Prostate gland (tissue), 2 donors: ENCODE measurements around the gene BTC. TPM values are rescaled to one million over a fixed set of nuclear protein-coding genes. Genes with fewer than 3 reads are reported as not detected.

Experiments
- DNase-seq: peaks from one replicate; pipeline ENCODE4 v3.0.0-alpha.2; 2019; ENCODE audit warnings: low spot score
- H3K27ac ChIP-seq, 2 donors: fragments of 200-600 bp; sonication (generic); 2 replicates each; pipeline ENCODE4 v1.5.1; 2017 to 2019
- H3K27me3 ChIP-seq: fragments of 200-600 bp; sonication (generic); replicated peaks from 2 replicates; pipeline ENCODE4 v1.5.1; 2019; ENCODE audit not compliant: insufficient read depth
- H3K36me3 ChIP-seq, 2 donors: fragments of 200-600 bp; sonication (generic); 1 replicate in 1 of 2; 2 replicates in 1 of 2; pipeline versions ENCODE4 v1.5.1 to v1.8.1; 2017 to 2019
- H3K4me1 ChIP-seq: fragments of 200-600 bp; sonication (generic); replicated peaks from 2 replicates; pipeline ENCODE4 v1.5.1; 2019
- H3K4me3 ChIP-seq, 2 donors: fragments of 200-600 bp; sonication (generic); 2 replicates each; pipeline ENCODE4 v1.5.1; 2017 to 2019
- H3K9me3 ChIP-seq: fragments of 200-600 bp; sonication (generic); 2 replicates; pipeline ENCODE4 v1.5.1; 2017
- POLR2A ChIP-seq: fragments of 450-650 bp; IDR thresholded peaks from one replicate; pipeline ENCODE4 v1.6.1; 2016; ENCODE audit warnings: antibody characterized with exemption, mild to moderate bottlenecking
- POLR2AphosphoS5 ChIP-seq: sonication (generic); formaldehyde crosslinking; IDR thresholded peaks from one replicate; pipeline ENCODE4 v1.6.1; 2017; ENCODE audit warnings: antibody characterized with exemption
- WGBS: methylation state at CpG from one replicate; pipeline ENCODE4 v1.1.5; 2018; 5-methylcytosine and 5-hydroxymethylcytosine counted together
- intact Hi-C: fragments of 100-400 bp; cut with DNase I; formaldehyde crosslinking; loops from one replicate; pipeline ENCODE4 v1.14.2; 2022
- total RNA-seq, 2 donors: library from RNA; depleted of rRNA; stranded (reverse); fragments of >200 nt; gene quantifications; one replicate each; pipeline ENCODE4 v1.1.0, GENCODE V29; 2016
- TF ChIP-seq, protein P1 (sequence below), 4 experiments: fragments of 200-600 bp in 2 of 4; fragments of 450-650 bp in 2 of 4; sonication (generic) in 2 of 4; IDR thresholded peaks; 1 replicate in 3 of 4; 2 replicates in 1 of 4; pipeline ENCODE4 v1.5.1; 2016 to 2019; ENCODE audit warnings: antibody characterized with exemption in 4 of 4, mild to moderate bottlenecking in 2 of 4, moderate library complexity in 2 of 4

Gene BTC
- total RNA-seq, 2 donors from 2014 or later, result 2.3 to 3.3 TPM

DNA sequence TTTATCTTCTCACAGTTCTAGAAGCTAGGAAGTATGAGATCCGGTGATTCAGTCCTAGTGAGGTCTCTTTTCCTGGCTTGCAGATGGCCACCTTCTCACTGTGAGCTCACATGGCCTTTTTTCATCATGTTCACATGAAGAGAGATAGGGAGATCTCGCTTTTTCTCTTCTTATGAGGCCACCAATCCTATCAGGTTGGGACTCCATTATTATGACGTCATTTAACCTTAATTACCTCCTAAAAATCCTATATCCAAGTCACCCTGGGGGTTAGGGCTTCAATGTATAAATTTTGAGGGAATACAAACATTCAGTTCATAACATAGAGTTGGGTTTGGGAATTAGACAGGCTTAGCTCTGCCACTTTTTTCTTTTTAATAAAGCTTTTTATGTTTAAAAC is 6.0 kb upstream of the BTC start:
- Histone ChIP-seq H3K4me1 (no peaks in the 10 kb centered on the region), H3K4me3 (no peak overlapping the region), H3K27me3 (no peaks in the 10 kb centered on the region), H3K9me3 (no peaks in the 10 kb centered on the region), H3K36me3 (no peaks in the 10 kb centered on the region), H3K27ac (no peak overlapping the region)
- intact Hi-C loops, result no loop called here
- TF ChIP-seq POLR2A (no peak), POLR2AphosphoS5 (no peak)
- TF ChIP-seq, protein P1, sequence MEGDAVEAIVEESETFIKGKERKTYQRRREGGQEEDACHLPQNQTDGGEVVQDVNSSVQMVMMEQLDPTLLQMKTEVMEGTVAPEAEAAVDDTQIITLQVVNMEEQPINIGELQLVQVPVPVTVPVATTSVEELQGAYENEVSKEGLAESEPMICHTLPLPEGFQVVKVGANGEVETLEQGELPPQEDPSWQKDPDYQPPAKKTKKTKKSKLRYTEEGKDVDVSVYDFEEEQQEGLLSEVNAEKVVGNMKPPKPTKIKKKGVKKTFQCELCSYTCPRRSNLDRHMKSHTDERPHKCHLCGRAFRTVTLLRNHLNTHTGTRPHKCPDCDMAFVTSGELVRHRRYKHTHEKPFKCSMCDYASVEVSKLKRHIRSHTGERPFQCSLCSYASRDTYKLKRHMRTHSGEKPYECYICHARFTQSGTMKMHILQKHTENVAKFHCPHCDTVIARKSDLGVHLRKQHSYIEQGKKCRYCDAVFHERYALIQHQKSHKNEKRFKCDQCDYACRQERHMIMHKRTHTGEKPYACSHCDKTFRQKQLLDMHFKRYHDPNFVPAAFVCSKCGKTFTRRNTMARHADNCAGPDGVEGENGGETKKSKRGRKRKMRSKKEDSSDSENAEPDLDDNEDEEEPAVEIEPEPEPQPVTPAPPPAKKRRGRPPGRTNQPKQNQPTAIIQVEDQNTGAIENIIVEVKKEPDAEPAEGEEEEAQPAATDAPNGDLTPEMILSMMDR (IDR thresholded peaks at IDR 0.05), result no peak
- no peak for DNase-seq
- 78% methylated on average over 3 of the region's 3 CpGs for WGBS

DNA sequence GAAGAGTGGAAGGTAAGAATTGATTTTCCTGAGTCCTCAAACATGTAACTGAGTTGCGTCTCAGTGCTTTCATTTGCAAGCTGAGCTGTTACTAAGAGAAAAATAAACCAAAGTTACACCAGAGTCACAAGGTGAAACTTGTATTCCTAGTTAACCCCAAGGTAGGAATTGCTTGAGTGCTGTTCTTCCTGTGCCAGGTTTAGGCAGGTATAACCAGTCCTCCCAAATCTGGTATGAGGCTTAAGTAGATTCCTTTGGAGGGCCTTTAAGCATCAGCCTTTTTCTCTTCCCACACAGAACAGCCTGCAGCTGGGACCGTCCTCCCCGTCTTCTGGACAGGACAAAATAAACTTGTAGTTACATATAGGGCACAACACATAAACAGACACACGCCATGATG is 2.3 kb upstream of the BTC start:
- no peaks in the 10 kb centered on the region for H3K9me3 ChIP-seq
- DNase-seq, result no peak
- H3K27me3 ChIP-seq, result no peaks in the 10 kb centered on the region
- H3K4me1 ChIP-seq, result no peaks in the 10 kb centered on the region
- no peak overlapping the region for H3K4me3 ChIP-seq
- intact Hi-C loops, result no loop called here
- TF ChIP-seq, protein P1 (IDR thresholded peaks at IDR 0.05), result no peak
- no peak overlapping the region for H3K27ac ChIP-seq
- 78% methylated on average over 4 of the region's 4 CpGs for WGBS
- H3K36me3 ChIP-seq, result no peaks in the 10 kb centered on the region

DNA sequence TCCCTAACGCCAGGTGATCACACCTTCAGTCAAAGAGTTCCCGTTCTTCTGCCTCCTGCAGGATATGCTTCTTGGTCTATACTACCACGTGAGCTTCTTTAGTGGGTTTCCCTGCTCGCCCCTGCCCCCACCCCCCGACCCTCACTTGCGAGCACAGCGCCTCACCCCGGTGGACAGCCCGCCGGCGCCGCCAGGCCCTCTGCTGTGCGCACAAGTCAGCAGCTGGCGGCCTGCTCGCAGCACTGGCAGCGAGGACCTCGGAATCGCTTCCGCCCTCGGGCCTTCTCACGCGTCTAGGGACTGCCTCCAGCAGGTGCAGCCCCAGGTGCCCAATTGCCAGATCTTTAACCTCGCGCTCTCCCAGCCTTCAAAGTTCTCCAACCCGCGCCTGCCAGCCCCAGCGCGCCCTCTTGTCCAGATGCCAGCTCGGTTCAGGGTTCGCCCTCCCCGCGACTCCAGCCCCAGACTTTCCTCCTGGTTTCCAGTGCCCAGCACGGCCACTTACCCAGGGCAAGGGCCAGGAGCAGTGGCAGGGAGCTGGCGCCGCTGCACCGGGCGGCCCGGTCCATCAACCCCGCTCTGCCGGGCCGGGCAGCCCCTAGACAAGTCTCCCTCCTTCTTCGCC is 454 bp downstream of the BTC start:
- TF ChIP-seq, protein P1 (IDR thresholded peaks at IDR 0.05), result no peak
- TF ChIP-seq POLR2AphosphoS5 (no peak), POLR2A (no peak)

DNA sequence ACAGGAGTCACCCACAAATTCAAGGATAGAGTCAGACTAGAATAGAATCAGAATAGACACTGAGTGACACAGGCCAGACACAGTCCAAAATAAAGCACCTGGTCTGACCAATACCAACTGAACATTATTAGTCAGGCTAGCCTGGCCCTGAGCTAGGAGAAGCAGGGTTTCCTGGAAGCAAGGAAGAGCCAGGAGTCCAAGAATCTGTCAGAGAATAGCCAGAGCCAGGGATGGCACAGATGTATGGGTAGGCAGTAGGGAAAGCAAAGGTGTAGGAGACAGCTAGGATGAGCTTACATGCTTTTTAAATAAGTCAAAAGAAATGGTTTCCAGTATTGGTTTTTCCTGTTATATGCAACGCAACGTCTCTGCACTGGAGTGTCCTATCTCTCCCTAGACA is 3.7 kb downstream of the BTC start:
- DNase-seq, result no peak
- no peak for TF ChIP-seq POLR2A
- no peak for TF ChIP-seq POLR2AphosphoS5
- TF ChIP-seq, protein P1 (IDR thresholded peaks at IDR 0.05), result no peak
- H3K27ac ChIP-seq, result no peak overlapping the region
- H3K27me3 ChIP-seq, result no peaks in the 10 kb centered on the region
- no peaks in the 10 kb centered on the region for H3K36me3 ChIP-seq
- WGBS, result 95% methylated on average over 2 of the region's 2 CpGs
- no peaks in the 10 kb centered on the region for H3K9me3 ChIP-seq
- H3K4me3 ChIP-seq, result no peak overlapping the region
- intact Hi-C loops, result no loop called here
- H3K4me1 ChIP-seq, result no peaks in the 10 kb centered on the region

More for the DNA sequence above, 454 bp downstream of the BTC start:
- Histone ChIP-seq H3K27me3 (no peaks in the 10 kb centered on the region), H3K4me1 (no peaks in the 10 kb centered on the region), H3K36me3 (no peaks in the 10 kb centered on the region), H3K27ac (peak overlapping the region; percentile 88), H3K9me3 (no peaks in the 10 kb centered on the region), H3K4me3 (peak overlapping the region; percentile 48 to 50)
- DNase-seq, result peak; percentile 62
- under 1% methylated on average over 42 of the region's 42 CpGs for WGBS
- intact Hi-C loops, result no loop called here

DNA sequence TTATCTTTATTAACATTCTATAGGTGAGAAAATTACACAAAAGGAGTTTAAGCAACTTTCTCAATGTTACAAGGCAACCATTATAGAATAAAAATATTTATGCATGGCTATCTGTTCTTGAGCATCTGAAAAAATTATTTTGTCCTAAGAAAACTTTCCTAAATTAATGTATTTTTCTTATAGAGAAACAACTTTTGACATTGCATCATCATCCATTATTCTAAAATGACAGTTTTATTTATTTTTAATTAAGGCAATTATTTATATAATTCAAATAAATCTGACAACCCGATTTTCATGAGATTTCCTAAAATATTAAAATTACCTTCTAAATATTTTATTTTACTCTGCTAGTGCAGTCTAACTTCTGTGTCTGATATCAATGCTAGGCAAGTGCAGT is 4.8 kb downstream of the BTC start:
- 89% methylated on average over 1 of the region's 1 CpG for WGBS
- intact Hi-C loops, result no loop called here
- DNase-seq, result no peak
- no peak overlapping the region for H3K27ac ChIP-seq
- no peaks in the 10 kb centered on the region for H3K9me3 ChIP-seq
- no peak overlapping the region for H3K4me3 ChIP-seq
- H3K27me3 ChIP-seq, result no peaks in the 10 kb centered on the region
- H3K4me1 ChIP-seq, result no peaks in the 10 kb centered on the region
- no peak for TF ChIP-seq POLR2A
- TF ChIP-seq, protein P1 (IDR thresholded peaks at IDR 0.05), result no peak
- TF ChIP-seq POLR2AphosphoS5, result no peak
- no peaks in the 10 kb centered on the region for H3K36me3 ChIP-seq
